B cell (primary cell): ENCODE results near the gene BUD31. TPM values are rescaled to one million over a fixed set of nuclear protein-coding genes. Genes with fewer than 3 reads are reported as not detected.

Experiments used
- ATAC-seq: fragments of 200-7000 bp; cut with Tn5 transposase; one replicate; pipeline ENCODE4 v1.10.0; 2021; ENCODE audit warnings: low read depth, mild to moderate bottlenecking, moderate number of reproducible peaks, moderate library complexity
- CTCF ChIA-PET: fragments of 350-600 bp; sonication (Branson Sonifier 250); formaldehyde crosslinking; loops from one replicate; lab custom pipeline; 2021; ENCODE audit warnings: antibody characterized with exemption, inconsistent platforms; lab: Charles Lee
- POLR2A ChIA-PET: fragments of 350-600 bp; sonication (Branson Sonifier 250); formaldehyde crosslinking; loops from one replicate; lab custom pipeline; 2021; ENCODE audit warnings: antibody characterized with exemption; lab: Charles Lee
- DNase-seq: peaks from one replicate; pipeline ENCODE4 v3.0.0; 2013
- H2AFZ ChIP-seq: 2 replicates; pipeline ENCODE4 v1.6.1; 2012; ENCODE audit warnings: mild to moderate bottlenecking, low read depth, low read length; ENCODE audit not compliant: insufficient read depth, poor library complexity, severe bottlenecking
- H3K27ac ChIP-seq, 2 donors: 1 replicate in 1 of 2; 2 replicates in 1 of 2; pipeline ENCODE4 v1.5.1; 2012 to 2013; ENCODE audit warnings: low read length in 2 of 2, mild to moderate bottlenecking in 2 of 2, moderate library complexity in 1 of 2
- H3K27me3 ChIP-seq, 4 experiments: fragments of 200-600 bp in 1 of 4; sonication (generic) in 1 of 4; replicated peaks in 1 of 4; 1 replicate in 2 of 4; 2 replicates in 2 of 4; pipeline versions ENCODE4 v1.6.1 to v1.7.0; 2013 to 2016; ENCODE audit warnings: low read length in 3 of 4, mild to moderate bottlenecking in 2 of 4, mixed read lengths in 1 of 4, moderate library complexity in 1 of 4; ENCODE audit not compliant: insufficient read depth in 4 of 4, control insufficient read depth in 3 of 4; ENCODE audit errors: control extremely low read depth in 1 of 4
- H3K36me3 ChIP-seq, 2 experiments: replicated peaks in 1 of 2; 1 replicate in 1 of 2; 2 replicates in 1 of 2; pipeline versions ENCODE4 v1.6.1 to v1.7.1; 2013; ENCODE audit warnings: low read length in 1 of 2; ENCODE audit not compliant: insufficient read depth in 2 of 2, control insufficient read depth in 1 of 2; ENCODE audit errors: control extremely low read depth in 1 of 2, extremely low read depth in 1 of 2
- H3K4me1 ChIP-seq, 2 donors: fragments of 200-600 bp in 1 of 2; sonication (generic) in 1 of 2; 1 replicate in 1 of 2; 2 replicates in 1 of 2; pipeline versions ENCODE4 v1.5.1 to v1.6.1; 2013 to 2017; ENCODE audit warnings: low read length in 2 of 2; ENCODE audit not compliant: control insufficient read depth in 2 of 2, insufficient read depth in 2 of 2
- H3K4me2 ChIP-seq: replicated peaks from 2 replicates; pipeline ENCODE3; 2012; ENCODE audit warnings: mild to moderate bottlenecking, low read depth, low read length; ENCODE audit not compliant: poor library complexity, severe bottlenecking
- H3K4me3 ChIP-seq, 5 experiments: fragments of 200-600 bp in 1 of 5; sonication (generic) in 1 of 5; 1 replicate in 3 of 5; 2 replicates in 2 of 5; pipeline versions ENCODE4 v1.5.1 to v1.7.0; 2011 to 2016; ENCODE audit warnings: low read length in 4 of 5, mild to moderate bottlenecking in 4 of 5, low read depth in 2 of 5, control low read depth in 1 of 5, moderate library complexity in 1 of 5; ENCODE audit not compliant: insufficient read depth in 1 of 5; ENCODE audit errors: control extremely low read depth in 1 of 5, extremely low read depth in 1 of 5
- H3K79me2 ChIP-seq: fragments of 200-600 bp; sonication (generic); one replicate; pipeline ENCODE4 v1.6.0; 2016; ENCODE audit warnings: low read length; ENCODE audit not compliant: control insufficient read depth, insufficient read depth
- H3K9ac ChIP-seq: fragments of 200-600 bp; sonication (generic); 2 replicates; pipeline ENCODE4 v1.6.1; 2017; ENCODE audit warnings: mild to moderate bottlenecking, low read length, moderate library complexity
- H3K9me3 ChIP-seq, 3 donors: one replicate each; pipeline versions ENCODE4 v1.6.1 to v1.7.1; 2013; ENCODE audit warnings: low read length in 2 of 3; ENCODE audit not compliant: control insufficient read depth in 2 of 3, insufficient read depth in 1 of 3; ENCODE audit errors: control extremely low read depth in 1 of 3
- H4K20me1 ChIP-seq: 2 replicates; pipeline ENCODE4 v1.6.0; 2012; ENCODE audit warnings: mild to moderate bottlenecking, low read length; ENCODE audit not compliant: insufficient read depth, control insufficient read depth, poor library complexity, severe bottlenecking
- H3K27ac Mint-ChIP-seq: one replicate; pipeline ENCODE4 v1.8.0; 2021; ENCODE audit warnings: mixed read lengths
- H3K27me3 Mint-ChIP-seq: one replicate; pipeline ENCODE4 v1.8.0; 2021; ENCODE audit warnings: mixed read lengths
- H3K4me1 Mint-ChIP-seq: one replicate; pipeline ENCODE4 v1.8.0; 2021; ENCODE audit warnings: mixed read lengths
- H3K4me3 Mint-ChIP-seq: one replicate; pipeline ENCODE4 v1.8.0; 2021; ENCODE audit warnings: mixed read lengths
- H3K9me3 Mint-ChIP-seq: one replicate; pipeline ENCODE4 v1.8.0; 2022; ENCODE audit warnings: mixed read lengths; ENCODE audit not compliant: insufficient read depth
- EZH2 ChIP-seq: IDR thresholded peaks from 2 replicates; pipeline ENCODE4 v1.6.1; 2012; ENCODE audit warnings: borderline replicate concordance, low read depth, mild to moderate bottlenecking, moderate library complexity, low read length; ENCODE audit not compliant: insufficient read depth, poor library complexity, severe bottlenecking
- WGBS: methylation state at CpG from one replicate; pipeline ENCODE4 v1.1.5; 2013; ENCODE audit warnings: missing lambda C conversion rate; ENCODE audit not compliant: insufficient coverage; 5-methylcytosine and 5-hydroxymethylcytosine counted together
- intact Hi-C: fragments of 100-400 bp; cut with micrococcal nuclease; formaldehyde crosslinking; loops from one replicate; pipeline ENCODE4 v1.10.0; 2022
- polyA plus RNA-seq: library from polyadenylated mRNA; depleted of rRNA; stranded (reverse); fragments of >200 nt; gene quantifications from 2 replicates; pipeline ENCODE4 v1.2.3, GENCODE V29; 2012
- total RNA-seq, 2 donors: library from RNA; stranded (reverse); fragments of 120-200 nt in 1 of 2; gene quantifications; 1 replicate in 1 of 2; 2 replicates in 1 of 2; pipeline versions ENCODE4 v1.2.3 to v1.2.4, GENCODE V29; 2013 to 2022
- TF ChIP-seq, protein P1 (sequence below): fragments of 200-600 bp; IDR thresholded peaks from one replicate; pipeline ENCODE4 v1.8.0; 2022; ENCODE audit warnings: antibody characterized with exemption, mild to moderate bottlenecking

BUD31 gene
- total and polyA plus RNA-seq, 2 donors (not counting 1 experiment from before 2014, with no cell fraction given), result 57.8 to 69.4 TPM

GRCh38 chr7:99384523-99384922 lies 24.2 kb upstream of the BUD31 start:
- ATAC-seq, result no peak
- Histone ChIP-seq H3K79me2 (peaks cover 82% of the 10 kb centered on the region), H3K27me3 (no peaks in the 10 kb centered on the region), H3K4me3 (no peak overlapping the region), H3K27ac (peak overlapping the region; percentile 4 to 79), H4K20me1 (peaks cover 75% of the 10 kb centered on the region), H3K36me3 (peaks cover 0 to 43% of the 10 kb centered on the region in 2 experiments), H3K9me3 (no peaks in the 10 kb centered on the region), H3K9ac (no peak overlapping the region), H2AFZ (no peak overlapping the region), H3K4me1 (peaks cover 32 to 57% of the 10 kb centered on the region in 2 donors), H3K4me2 (peak overlapping the region; percentile 15)
- DNase-seq, result no peak
- peak overlapping the region; percentile 84 for H3K27ac Mint-ChIP-seq
- H3K27me3 Mint-ChIP-seq, result no peaks in the 10 kb centered on the region
- H3K4me3 Mint-ChIP-seq, result no peak overlapping the region
- intact Hi-C loops, result no loop called here
- TF ChIP-seq EZH2, result no peak
- TF ChIP-seq, protein P1, sequence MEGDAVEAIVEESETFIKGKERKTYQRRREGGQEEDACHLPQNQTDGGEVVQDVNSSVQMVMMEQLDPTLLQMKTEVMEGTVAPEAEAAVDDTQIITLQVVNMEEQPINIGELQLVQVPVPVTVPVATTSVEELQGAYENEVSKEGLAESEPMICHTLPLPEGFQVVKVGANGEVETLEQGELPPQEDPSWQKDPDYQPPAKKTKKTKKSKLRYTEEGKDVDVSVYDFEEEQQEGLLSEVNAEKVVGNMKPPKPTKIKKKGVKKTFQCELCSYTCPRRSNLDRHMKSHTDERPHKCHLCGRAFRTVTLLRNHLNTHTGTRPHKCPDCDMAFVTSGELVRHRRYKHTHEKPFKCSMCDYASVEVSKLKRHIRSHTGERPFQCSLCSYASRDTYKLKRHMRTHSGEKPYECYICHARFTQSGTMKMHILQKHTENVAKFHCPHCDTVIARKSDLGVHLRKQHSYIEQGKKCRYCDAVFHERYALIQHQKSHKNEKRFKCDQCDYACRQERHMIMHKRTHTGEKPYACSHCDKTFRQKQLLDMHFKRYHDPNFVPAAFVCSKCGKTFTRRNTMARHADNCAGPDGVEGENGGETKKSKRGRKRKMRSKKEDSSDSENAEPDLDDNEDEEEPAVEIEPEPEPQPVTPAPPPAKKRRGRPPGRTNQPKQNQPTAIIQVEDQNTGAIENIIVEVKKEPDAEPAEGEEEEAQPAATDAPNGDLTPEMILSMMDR, result no peak
- ChIA-PET POLR2A (no interaction called here), CTCF (no interaction called here)
- peaks cover 41% of the 10 kb centered on the region for H3K4me1 Mint-ChIP-seq
- WGBS, result no CpG with 5 or more reads among the region's 4 CpGs
- H3K9me3 Mint-ChIP-seq, result no peaks in the 10 kb centered on the region

GRCh38 chr7:99385564-99385963 lies 23.2 kb upstream of the BUD31 start:
- Mint-ChIP-seq H3K4me3 (no peak overlapping the region), H3K27ac (no peak overlapping the region), H3K27me3 (no peaks in the 10 kb centered on the region), H3K9me3 (no peaks in the 10 kb centered on the region), H3K4me1 (peaks cover 32% of the 10 kb centered on the region)
- POLR2A ChIA-PET, result no interaction called here
- peaks cover 0 to 54% of the 10 kb centered on the region in 2 experiments for H3K36me3 ChIP-seq
- WGBS, result 71% methylated on average over 5 of the region's 8 CpGs
- H3K27me3 ChIP-seq, result no peaks in the 10 kb centered on the region
- no peaks in the 10 kb centered on the region for H3K9me3 ChIP-seq
- H3K9ac ChIP-seq, result no peak overlapping the region
- no peak overlapping the region for H2AFZ ChIP-seq
- peaks cover 87% of the 10 kb centered on the region for H3K79me2 ChIP-seq
- peak overlapping the region; percentile 11 to 73 for H3K27ac ChIP-seq
- CTCF ChIA-PET, result interaction anchor here (0.6 to 3.4 kb wide), 6 partner anchors 12 to 1241 kb away, joined by 3 to 24 read pairs (median 3); partner anchors contain the start of gene ARPC1B
- no peak for ATAC-seq
- H3K4me1 ChIP-seq, result peaks cover 22 to 47% of the 10 kb centered on the region in 2 donors
- H3K4me2 ChIP-seq, result peak overlapping the region; percentile 22
- intact Hi-C loops, result no loop called here
- no peak overlapping the region for H3K4me3 ChIP-seq
- H4K20me1 ChIP-seq, result peaks cover 83% of the 10 kb centered on the region
- no peak for TF ChIP-seq EZH2
- TF ChIP-seq, protein P1, result no peak
- DNase-seq, result no peak
